GM21723 (cell line): Measurements from ENCODE around the gene DPY30.
"Not testable (repeated sequence)": the region's sequence is repeated elsewhere in the genome, so short reads cannot be mapped to it uniquely, and the experiment has no call there.

Source experiments
- ATAC-seq: cut with Tn5 transposase; IDR thresholded peaks from one replicate; pipeline ENCODE4 v1.9.1; 2021; ENCODE audit warnings: mild to moderate bottlenecking, moderate library complexity; ENCODE audit not compliant: unreplicated experiment

The DPY30 gene

DNA sequence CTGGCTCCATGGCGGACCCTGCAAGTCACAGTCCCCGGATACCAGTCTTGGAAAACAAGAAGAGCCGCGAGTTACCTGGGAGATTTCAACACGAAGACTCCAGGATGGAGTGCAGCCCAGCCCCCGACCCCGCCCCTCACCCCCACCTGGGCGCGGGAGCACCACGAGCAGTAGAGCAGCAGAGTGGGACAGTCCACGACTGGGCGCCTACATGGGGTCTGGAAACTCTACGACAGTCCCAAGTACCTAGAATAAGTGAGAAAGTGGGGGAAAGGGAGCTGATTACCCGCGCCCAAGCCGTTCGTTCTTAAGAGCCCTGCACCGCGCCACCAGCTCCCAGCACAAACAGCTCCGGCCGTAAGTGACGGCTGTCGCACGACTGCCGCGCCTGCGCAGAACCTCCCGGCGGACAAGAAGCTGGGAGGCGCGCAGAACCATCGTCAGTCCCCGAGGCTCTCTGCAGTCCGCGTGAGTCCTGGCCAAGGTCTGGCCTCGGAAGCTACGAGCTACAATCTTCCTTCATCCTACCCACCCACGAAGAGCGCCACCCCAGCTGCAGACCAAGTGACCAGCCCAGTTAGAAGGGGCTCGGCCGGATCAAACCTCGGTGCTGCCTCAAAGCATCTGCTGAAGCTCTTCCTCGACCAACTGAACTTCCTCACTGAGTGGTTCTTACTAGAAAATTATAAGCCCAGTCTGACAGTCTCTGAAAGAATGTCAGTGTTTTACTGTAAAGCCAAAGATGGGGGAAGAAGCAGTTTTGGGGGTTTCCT is at the start of gene DPY30:
DPY30 (minus strand) TSS at position 359 of the 773 bp plus-strand sequence; CDS start at position 10, 349 bp downstream.
- peak; percentile 94 for ATAC-seq

- ATAC-seq = no peak
These were observed 34.5 kb upstream of the DPY30 start for GRCh38 chr2:32074134-32074506.

DNA sequence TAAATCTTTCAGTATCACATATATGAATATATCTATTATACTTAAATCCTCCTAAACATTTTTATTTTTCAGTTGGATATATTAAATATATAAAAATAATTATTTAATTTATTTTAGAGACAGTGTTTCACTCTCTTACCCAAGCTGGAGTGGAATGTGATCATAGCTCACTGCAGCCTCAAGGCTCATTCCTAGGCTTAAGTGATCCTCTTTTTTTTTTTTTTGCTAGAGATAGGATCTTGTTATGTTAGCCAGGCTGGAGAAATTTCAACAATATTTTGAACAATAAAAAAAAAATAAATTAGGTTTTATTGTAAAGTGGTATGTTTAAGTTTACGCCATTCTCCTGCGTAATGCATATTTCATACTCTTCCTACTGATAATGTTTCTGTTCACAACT is 27.9 kb upstream of the DPY30 start:
- ATAC-seq = no peak

DNA sequence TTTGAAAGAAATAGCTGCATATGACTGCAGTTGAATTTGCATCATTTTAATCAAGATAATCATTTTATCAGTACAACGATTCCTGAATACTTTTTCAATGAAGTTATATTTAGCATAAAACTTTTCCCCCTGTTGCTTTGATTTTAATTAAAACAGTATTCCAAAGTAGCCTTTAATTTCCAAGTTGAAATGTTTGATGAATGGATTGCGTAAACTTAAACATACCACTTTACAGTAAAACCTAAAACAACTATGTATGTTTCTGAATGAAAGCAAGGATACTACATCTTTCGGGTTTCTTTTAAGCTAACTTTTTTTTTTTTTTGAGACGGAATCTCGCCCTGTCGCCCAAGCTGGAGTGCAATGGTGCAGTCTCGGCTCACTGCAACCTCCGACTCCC is 25.1 kb upstream of the DPY30 start:
- ATAC-seq = no peak

GRCh38 chr2:32064021-32064601 is 24.5 kb upstream of the DPY30 start:
- ATAC-seq = peak; percentile 9

DNA sequence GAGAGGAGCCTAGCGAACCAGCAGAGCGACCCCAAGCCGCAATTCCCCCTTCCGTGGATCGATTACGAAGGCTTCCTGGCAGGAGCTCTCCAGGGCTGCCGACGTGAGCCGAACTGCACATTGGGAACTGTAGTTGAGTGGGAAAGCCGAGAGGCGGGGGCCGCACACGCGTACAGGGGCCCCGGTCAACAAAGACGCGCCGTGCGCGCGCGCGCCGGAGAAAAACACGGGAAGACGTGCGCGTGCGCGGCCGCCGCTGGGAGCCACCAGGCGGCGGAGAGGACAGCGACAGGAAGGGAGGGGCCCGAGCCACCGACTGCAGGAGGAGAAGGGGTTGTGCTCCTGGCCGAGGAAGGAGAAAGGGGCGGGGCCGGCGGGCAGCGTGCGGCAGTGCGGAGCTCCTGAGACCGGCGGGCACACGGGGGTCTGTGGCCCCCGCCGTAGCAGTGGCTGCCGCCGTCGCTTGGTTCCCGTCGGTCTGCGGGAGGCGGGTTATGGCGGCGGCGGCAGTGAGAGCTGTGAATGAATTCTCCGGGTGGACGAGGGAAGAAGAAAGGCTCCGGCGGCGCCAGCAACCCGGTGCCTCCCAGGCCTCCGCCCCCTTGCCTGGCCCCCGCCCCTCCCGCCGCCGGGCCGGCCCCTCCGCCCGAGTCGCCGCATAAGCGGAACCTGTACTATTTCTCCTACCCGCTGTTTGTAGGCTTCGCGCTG is 23.9 kb upstream of the DPY30 start, which contains the start of gene SPAST:
SPAST (plus strand) TSS at position 247 of the 711 bp plus-strand sequence; CDS start at position 523, 276 bp downstream.
- peak; percentile 94 for ATAC-seq

GRCh38 chr2:32061973-32062861 is 22.6 kb upstream of the DPY30 start:
- no peak for ATAC-seq

DNA sequence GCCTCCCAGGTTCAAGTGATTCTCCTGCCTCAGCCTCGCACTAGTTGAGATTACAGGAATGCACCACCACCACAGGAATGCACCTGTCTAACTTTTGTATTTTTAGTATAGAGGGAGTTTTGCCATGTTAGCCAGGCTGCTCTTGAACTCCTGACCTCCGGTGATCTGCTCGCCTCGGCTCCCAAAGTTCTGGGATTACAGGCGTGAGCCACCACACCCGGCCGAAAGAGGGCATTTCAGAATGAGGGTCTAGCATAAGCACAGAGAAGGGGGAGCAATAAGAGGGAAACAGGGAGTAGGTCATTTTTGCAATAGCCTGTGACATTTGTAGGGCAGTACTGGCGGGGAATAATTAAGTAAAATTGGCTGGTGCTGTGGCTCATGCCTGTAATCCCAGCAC is 21.8 kb upstream of the DPY30 start:
- no peak for ATAC-seq

GRCh38 chr2:32060266-32060665 is 20.7 kb upstream of the DPY30 start:
- ATAC-seq = no peak

- ATAC-seq = no peak
These were observed 18.5 kb upstream of the DPY30 start for GRCh38 chr2:32058130-32058529.

GRCh38 chr2:32054583-32054982 is 15.0 kb upstream of the DPY30 start:
- ATAC-seq = not testable (repeated sequence)

DNA sequence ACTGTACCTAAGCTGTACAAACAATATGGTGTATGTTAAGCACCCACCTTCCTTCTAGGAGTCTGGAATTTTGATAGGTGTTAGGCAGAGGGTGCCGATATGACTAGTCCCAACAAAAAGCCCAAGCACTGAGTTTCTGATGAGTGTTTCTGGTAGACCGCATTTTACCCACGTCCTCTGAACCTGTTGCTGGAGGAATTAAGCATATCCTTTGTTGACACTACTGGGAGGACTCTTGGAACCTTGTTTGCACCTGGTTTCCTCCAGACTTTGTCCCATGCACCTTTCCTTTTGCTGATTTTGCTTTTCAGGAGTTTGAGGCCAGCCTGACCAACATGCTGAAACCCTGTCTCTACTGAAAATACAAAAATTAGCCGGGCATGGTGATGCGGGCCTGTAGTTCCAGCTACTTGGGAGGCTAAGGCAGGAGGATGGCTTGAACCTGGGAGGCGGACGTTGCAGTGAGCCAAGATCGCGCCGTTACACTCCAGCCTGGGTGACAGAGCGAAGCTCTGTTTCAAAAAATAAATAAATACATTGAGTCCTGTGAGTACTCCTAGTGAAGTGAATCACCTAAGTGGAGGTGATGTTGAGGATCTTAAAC is 12.3 kb upstream of the DPY30 start:
- no peak for ATAC-seq

DNA sequence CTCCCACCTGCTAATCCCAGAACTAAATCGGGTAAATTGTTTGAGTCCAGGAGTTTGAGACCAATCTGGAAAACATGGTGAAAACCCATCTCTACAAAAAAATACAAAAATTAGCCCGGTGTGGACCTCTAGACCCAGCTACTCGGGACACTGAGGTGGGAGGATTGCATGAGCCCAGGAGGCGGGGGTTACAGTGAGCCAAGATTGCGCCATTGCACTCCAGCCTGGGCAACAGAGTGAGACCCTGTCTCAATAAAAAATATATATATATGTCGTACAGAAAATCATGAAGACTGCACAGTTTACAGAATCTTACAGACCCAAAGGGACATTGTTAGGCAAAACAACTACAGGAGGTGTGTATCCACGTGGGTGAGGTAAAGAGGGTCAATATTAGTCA is 4.0 kb upstream of the DPY30 start:
- no peak for ATAC-seq

DNA sequence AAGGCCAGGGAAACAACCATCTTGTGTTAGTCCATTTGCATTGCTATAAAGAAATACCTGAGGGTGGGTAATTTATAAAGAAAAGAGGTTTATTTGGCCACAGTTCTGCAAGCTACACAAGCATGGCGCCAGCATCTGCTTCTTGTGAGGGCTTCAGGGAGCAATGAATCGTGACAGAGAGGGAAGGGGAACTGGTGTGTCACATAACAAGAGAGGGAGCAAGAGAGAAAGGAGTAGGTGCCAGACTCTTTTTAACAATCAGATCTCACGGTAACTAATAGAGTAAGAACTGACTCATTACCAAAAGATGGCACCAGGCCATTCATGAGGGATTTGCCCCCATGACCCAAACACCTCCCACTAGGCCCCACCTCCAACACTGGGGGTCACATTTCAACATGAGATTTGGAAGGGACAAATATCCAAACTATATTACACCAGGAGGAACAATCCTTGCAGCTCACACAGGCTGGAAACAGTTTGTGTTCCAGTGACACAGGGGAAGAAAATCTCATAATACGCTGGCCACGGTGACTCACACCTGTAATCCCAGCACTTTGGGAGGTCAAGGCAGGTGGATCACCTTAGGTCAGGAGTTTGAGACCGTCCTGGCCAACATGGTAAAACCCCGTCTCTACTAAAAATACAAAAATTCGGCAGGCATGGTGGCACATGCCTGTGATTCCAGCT is 5.3 kb downstream of the DPY30 start:
- not testable (repeated sequence) for ATAC-seq

DNA sequence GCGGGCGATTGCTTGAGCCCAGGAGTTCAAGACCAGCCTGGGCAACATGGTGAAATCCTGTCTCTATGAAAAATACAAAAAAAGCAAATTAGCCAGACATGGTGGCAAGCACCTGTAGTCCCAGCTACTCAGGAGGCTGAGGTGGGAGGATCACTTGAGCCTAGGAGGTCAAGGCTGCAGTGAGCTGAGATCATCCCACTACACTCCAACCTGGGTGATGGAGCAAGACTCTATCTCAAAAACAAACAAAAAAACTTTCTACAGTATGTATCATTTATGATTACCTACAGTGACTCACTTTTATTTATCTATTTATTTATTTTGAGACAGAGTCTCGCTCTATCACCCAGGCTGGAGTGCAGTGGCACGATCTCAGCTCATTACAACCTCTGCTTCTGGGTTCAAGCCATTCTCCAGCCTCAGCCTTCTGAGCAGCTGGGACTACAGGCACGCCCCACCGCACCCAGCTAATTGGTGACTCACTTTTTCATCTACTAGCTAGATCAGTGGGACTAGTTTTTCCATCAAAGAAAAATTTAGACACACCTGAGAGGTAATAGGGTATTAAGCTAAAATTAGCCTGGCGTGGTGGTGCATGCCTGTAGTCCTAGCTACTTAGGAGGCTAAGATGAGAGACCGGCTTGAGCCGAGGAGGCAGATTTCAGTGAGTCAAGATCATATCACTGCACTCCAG is 20.7 kb downstream of the DPY30 start:
- not testable (repeated sequence) for ATAC-seq

- no peak for ATAC-seq
These were observed 26.7 kb downstream of the DPY30 start for GRCh38 chr2:32012872-32013271.

DNA sequence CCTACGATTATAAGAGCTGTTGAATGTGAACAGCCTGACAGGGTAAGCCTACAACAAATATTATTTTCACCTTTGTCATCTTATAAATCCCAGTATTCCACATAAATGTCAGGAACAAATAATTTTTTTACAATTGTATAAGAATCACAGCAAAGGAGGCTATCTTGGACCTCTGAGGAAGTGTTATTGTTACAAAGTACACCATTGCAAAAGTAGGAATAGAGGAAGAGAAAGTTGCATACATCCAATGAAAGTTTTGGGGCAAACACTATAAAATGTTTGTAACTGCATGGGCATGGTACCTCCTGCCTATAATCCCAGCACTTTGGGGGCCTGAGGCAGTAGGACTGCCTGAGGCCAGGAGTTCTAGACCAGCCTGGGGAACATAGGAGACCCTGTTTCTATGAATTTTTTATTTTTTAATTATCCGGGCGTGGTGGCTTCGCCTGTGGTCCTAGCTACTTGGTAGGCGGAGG is 28.1 kb downstream of the DPY30 start:
- no peak for ATAC-seq

GRCh38 chr2:32010670-32011484 is 28.7 kb downstream of the DPY30 start, which contains the start of gene MEMO1:
Gene MEMO1, minus strand, starts transcription at chr2:32011008. Its CDS starts 761 bp downstream, at chr2:32010247.
- peak; percentile 66 for ATAC-seq
